IPS-15b (cell line): ENCODE measurements around the gene PANK4.

ENCODE experiments used
- H3K27me3 ChIP-seq: one replicate; pipeline ENCODE4 v1.6.1; 2013; ENCODE audit warnings: low read length; ENCODE audit not compliant: control insufficient read depth, insufficient read depth
- H3K36me3 ChIP-seq: one replicate; pipeline ENCODE4 v1.6.1; 2013; ENCODE audit warnings: low read length; ENCODE audit not compliant: control insufficient read depth, insufficient read depth
- H3K4me1 ChIP-seq: one replicate; pipeline ENCODE4 v1.6.1; 2013; ENCODE audit warnings: mild to moderate bottlenecking, low read length; ENCODE audit not compliant: control insufficient read depth, insufficient read depth
- H3K4me3 ChIP-seq: one replicate; pipeline ENCODE4 v1.5.1; 2013; ENCODE audit warnings: low read depth, low read length
- H3K9ac ChIP-seq: one replicate; pipeline ENCODE4 v1.6.1; 2013; ENCODE audit warnings: low read depth, mild to moderate bottlenecking, low read length
- H3K9me3 ChIP-seq: one replicate; pipeline ENCODE4 v1.6.1; 2013; ENCODE audit warnings: mild to moderate bottlenecking, low read length; ENCODE audit not compliant: control insufficient read depth, insufficient read depth

PANK4 gene

DNA sequence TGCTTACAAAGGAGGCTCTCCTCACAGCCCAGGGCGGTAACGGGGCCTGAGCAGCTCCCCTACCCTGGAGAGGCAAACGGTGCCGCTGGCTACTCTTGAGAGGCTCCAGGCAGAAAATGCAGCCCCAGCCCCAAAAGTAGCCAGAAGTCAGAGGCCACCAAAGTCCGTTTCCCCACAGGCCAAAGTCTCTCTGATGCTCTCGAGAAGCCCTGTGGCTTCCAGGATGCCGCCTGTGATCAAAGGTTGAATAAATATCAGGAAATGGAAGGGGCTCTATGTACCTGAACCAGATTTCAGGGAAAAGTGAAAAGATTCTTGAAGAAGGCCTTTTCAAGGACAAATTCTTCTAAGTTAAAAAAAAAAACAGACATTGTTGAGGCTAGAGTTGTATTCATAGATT lies 4.2 kb downstream of the PANK4 start:
- H3K36me3 ChIP-seq: peaks cover 42% of the 10 kb centered on the region
- H3K27me3 ChIP-seq: peaks cover 5% of the 10 kb centered on the region
- H3K9ac ChIP-seq: no peak overlapping the region
- peaks cover 8% of the 10 kb centered on the region for H3K4me1 ChIP-seq
- no peaks in the 10 kb centered on the region for H3K9me3 ChIP-seq
- H3K4me3 ChIP-seq: no peak overlapping the region

GRCh38 chr1:2520806-2521205 lies 5.6 kb downstream of the PANK4 start:
- peaks cover 53% of the 10 kb centered on the region for H3K36me3 ChIP-seq
- H3K9me3 ChIP-seq: no peaks in the 10 kb centered on the region
- H3K4me1 ChIP-seq: peaks cover 8% of the 10 kb centered on the region
- H3K4me3 ChIP-seq: no peak overlapping the region
- no peaks in the 10 kb centered on the region for H3K27me3 ChIP-seq
- no peak overlapping the region for H3K9ac ChIP-seq

GRCh38 chr1:2520206-2520605 lies 6.2 kb downstream of the PANK4 start:
- peaks cover 8% of the 10 kb centered on the region for H3K4me1 ChIP-seq
- H3K4me3 ChIP-seq: no peak overlapping the region
- H3K9me3 ChIP-seq: no peaks in the 10 kb centered on the region
- H3K9ac ChIP-seq: no peak overlapping the region
- no peaks in the 10 kb centered on the region for H3K27me3 ChIP-seq
- peaks cover 55% of the 10 kb centered on the region for H3K36me3 ChIP-seq

- H3K27me3 ChIP-seq: no peaks in the 10 kb centered on the region
- H3K36me3 ChIP-seq: peaks cover 59% of the 10 kb centered on the region
- H3K9me3 ChIP-seq: no peaks in the 10 kb centered on the region
- H3K4me1 ChIP-seq: peaks cover 4% of the 10 kb centered on the region
- H3K4me3 ChIP-seq: no peak overlapping the region
- H3K9ac ChIP-seq: no peak overlapping the region
These were observed 6.7 kb downstream of the PANK4 start for GRCh38 chr1:2519729-2520128.

- Histone ChIP-seq H3K9me3 (no peaks in the 10 kb centered on the region), H3K4me3 (no peak overlapping the region), H3K9ac (no peak overlapping the region), H3K4me1 (no peaks in the 10 kb centered on the region), H3K36me3 (peaks cover 63% of the 10 kb centered on the region), H3K27me3 (no peaks in the 10 kb centered on the region)
These were observed 7.2 kb downstream of the PANK4 start for GRCh38 chr1:2519029-2519685.

GRCh38 chr1:2518528-2518927 lies 7.9 kb downstream of the PANK4 start:
- H3K4me1 ChIP-seq: no peaks in the 10 kb centered on the region
- H3K9ac ChIP-seq: no peak overlapping the region
- H3K4me3 ChIP-seq: no peak overlapping the region
- H3K27me3 ChIP-seq: no peaks in the 10 kb centered on the region
- no peaks in the 10 kb centered on the region for H3K9me3 ChIP-seq
- H3K36me3 ChIP-seq: peaks cover 69% of the 10 kb centered on the region

DNA sequence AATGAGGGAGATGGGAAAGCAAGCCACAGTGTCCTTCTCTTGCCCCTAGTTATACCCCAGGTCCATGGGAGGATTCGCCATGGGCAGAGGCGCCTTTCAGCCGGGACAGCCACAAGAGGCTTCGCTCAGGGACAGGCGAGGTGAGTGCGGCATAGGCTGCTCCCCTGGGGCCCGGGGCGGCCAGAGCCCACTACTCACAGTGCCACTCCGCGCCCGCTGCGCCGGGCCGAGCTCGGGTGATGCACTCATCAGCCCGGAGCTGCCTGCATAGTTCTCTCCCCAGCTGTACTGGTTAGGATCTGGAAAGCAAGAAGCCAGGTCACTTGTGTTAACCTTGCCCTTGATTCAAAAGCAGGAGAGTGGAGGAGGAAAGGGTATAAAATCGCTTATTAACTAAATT lies 8.4 kb downstream of the PANK4 start:
- no peaks in the 10 kb centered on the region for H3K27me3 ChIP-seq
- no peaks in the 10 kb centered on the region for H3K4me1 ChIP-seq
- H3K9me3 ChIP-seq: no peaks in the 10 kb centered on the region
- no peak overlapping the region for H3K4me3 ChIP-seq
- H3K9ac ChIP-seq: no peak overlapping the region
- peaks cover 75% of the 10 kb centered on the region for H3K36me3 ChIP-seq

DNA sequence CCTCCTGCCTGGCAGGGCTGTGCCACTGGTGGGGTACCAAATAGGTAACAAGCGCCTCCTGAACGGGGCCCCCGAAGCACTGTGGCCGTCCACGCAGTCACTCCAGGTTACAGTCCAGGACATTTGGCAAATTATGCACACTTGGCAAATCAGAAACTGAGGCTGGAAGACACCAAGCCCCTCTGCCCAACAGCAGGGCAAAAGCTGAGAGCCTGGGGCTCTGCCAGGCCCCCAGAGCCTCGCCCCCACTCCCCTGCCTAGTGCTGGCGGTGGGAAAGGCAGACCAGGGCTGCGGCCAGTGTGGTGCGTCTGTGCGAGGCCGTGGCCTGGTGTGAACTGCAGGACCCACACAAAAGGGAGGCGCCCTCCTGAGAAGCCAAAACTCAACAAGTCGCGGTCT lies 9.4 kb downstream of the PANK4 start:
- H3K9me3 ChIP-seq: no peaks in the 10 kb centered on the region
- H3K27me3 ChIP-seq: no peaks in the 10 kb centered on the region
- peaks cover 83% of the 10 kb centered on the region for H3K36me3 ChIP-seq
- H3K4me3 ChIP-seq: no peak overlapping the region
- H3K4me1 ChIP-seq: no peaks in the 10 kb centered on the region
- no peak overlapping the region for H3K9ac ChIP-seq

DNA sequence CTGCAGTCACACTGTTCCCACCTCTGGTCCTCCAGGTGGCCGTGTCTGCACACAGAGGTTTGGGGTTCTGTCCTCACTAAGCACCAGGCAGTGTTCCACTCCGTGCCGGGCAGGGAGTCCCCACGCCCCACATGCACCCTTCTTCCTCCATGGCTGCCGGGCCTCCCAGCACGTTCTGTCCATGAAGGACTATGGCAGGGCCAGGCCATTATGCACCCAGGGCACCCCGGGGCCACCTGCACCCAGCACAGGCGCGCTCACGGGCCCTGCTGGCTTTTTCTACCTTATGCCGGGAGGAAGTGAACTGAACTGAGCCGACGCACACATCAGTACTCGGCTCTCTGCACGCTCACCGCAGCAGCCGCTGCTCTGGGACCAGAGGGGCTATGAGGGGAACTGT lies 10.3 kb downstream of the PANK4 start:
- no peak overlapping the region for H3K9ac ChIP-seq
- no peaks in the 10 kb centered on the region for H3K9me3 ChIP-seq
- no peaks in the 10 kb centered on the region for H3K27me3 ChIP-seq
- H3K4me1 ChIP-seq: no peaks in the 10 kb centered on the region
- H3K4me3 ChIP-seq: no peak overlapping the region
- peaks cover 86% of the 10 kb centered on the region for H3K36me3 ChIP-seq

GRCh38 chr1:2515763-2516080 lies 10.7 kb downstream of the PANK4 start:
- H3K4me3 ChIP-seq: no peak overlapping the region
- H3K9ac ChIP-seq: no peak overlapping the region
- no peaks in the 10 kb centered on the region for H3K4me1 ChIP-seq
- no peaks in the 10 kb centered on the region for H3K27me3 ChIP-seq
- no peaks in the 10 kb centered on the region for H3K9me3 ChIP-seq
- H3K36me3 ChIP-seq: peaks cover 86% of the 10 kb centered on the region

- H3K27me3 ChIP-seq: no peaks in the 10 kb centered on the region
- H3K4me3 ChIP-seq: no peak overlapping the region
- no peak overlapping the region for H3K9ac ChIP-seq
- no peaks in the 10 kb centered on the region for H3K9me3 ChIP-seq
- H3K36me3 ChIP-seq: peaks cover 88% of the 10 kb centered on the region
- H3K4me1 ChIP-seq: no peaks in the 10 kb centered on the region
These were observed 11.3 kb downstream of the PANK4 start for GRCh38 chr1:2514863-2515762.
